Lower leg skin (tissue), 4 donors: ENCODE data around the gene KCNMA1. TPM values are rescaled to one million over a fixed set of nuclear protein-coding genes. Genes with fewer than 3 reads are reported as not detected.

Experiments used
- DNase-seq, 2 donors: peaks; one replicate each; pipeline ENCODE4 v3.0.0-alpha.2; 2019; ENCODE audit warnings: low spot score in 2 of 2
- H3K4me3 ChIP-seq: fragments of 200-600 bp; sonication (generic); 2 replicates; pipeline ENCODE4 v1.5.1; 2017; ENCODE audit warnings: mild to moderate bottlenecking, low read depth; ENCODE audit not compliant: poor library complexity, severe bottlenecking
- POLR2A ChIP-seq, 2 donors: fragments of 450-650 bp; IDR thresholded peaks; one replicate each; pipeline ENCODE4 v1.6.1; 2016 to 2017; ENCODE audit warnings: antibody characterized with exemption in 2 of 2, mild to moderate bottlenecking in 1 of 2, moderate library complexity in 1 of 2
- WGBS, 2 donors: methylation state at CpG; one replicate each; pipeline ENCODE4 v1.1.5; 2018; 5-methylcytosine and 5-hydroxymethylcytosine counted together
- intact Hi-C: fragments of 100-400 bp; cut with DNase I; formaldehyde crosslinking; loops from one replicate; pipeline ENCODE4 v1.15.0; 2023; ENCODE audit warnings: low total_unique reads
- total RNA-seq, 4 donors: library from RNA; depleted of rRNA; stranded (reverse); fragments of >200 nt; gene quantifications; one replicate each; pipeline ENCODE4 v1.1.0, GENCODE V29; 2016
- TF ChIP-seq, protein P1 (sequence below), 3 donors: fragments of 450-650 bp; IDR thresholded peaks; one replicate each; pipeline ENCODE4 v1.5.1; 2016; ENCODE audit warnings: antibody characterized with exemption in 3 of 3, mild to moderate bottlenecking in 3 of 3, moderate library complexity in 2 of 3

The KCNMA1 gene
- total RNA-seq, 4 donors from 2014 or later, result 4.1 to 9.9 (median 6.5) TPM

DNA sequence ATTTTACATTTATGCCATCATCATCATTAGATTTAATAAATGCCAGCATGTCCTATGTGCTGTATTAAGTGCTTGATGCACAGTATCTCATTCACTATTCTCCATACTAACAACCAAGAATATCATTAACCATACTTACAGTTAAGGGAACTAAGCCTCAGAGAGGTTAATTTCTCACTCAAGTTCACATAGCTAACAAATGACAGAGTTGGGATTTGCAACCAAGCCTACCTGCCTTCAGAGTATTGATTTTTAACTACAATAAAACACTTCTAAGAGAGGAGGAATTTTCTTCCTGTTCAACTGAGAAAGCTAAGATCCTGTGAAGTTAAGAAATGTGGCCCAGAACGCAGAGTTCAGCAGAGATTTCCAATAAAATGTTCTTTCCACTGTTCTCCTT is 403.0 kb downstream of the KCNMA1 start:
- 31 to 93% methylated on average over 1 of the region's 1 CpG for WGBS, 2 donors
- no peak for DNase-seq
- TF ChIP-seq, protein P1, sequence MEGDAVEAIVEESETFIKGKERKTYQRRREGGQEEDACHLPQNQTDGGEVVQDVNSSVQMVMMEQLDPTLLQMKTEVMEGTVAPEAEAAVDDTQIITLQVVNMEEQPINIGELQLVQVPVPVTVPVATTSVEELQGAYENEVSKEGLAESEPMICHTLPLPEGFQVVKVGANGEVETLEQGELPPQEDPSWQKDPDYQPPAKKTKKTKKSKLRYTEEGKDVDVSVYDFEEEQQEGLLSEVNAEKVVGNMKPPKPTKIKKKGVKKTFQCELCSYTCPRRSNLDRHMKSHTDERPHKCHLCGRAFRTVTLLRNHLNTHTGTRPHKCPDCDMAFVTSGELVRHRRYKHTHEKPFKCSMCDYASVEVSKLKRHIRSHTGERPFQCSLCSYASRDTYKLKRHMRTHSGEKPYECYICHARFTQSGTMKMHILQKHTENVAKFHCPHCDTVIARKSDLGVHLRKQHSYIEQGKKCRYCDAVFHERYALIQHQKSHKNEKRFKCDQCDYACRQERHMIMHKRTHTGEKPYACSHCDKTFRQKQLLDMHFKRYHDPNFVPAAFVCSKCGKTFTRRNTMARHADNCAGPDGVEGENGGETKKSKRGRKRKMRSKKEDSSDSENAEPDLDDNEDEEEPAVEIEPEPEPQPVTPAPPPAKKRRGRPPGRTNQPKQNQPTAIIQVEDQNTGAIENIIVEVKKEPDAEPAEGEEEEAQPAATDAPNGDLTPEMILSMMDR (IDR thresholded peaks at IDR 0.05), result no peak
- TF ChIP-seq POLR2A (IDR thresholded peaks at IDR 0.05), result no peak
- intact Hi-C loops, result no loop called here
- H3K4me3 ChIP-seq, result no peak overlapping the region

DNA sequence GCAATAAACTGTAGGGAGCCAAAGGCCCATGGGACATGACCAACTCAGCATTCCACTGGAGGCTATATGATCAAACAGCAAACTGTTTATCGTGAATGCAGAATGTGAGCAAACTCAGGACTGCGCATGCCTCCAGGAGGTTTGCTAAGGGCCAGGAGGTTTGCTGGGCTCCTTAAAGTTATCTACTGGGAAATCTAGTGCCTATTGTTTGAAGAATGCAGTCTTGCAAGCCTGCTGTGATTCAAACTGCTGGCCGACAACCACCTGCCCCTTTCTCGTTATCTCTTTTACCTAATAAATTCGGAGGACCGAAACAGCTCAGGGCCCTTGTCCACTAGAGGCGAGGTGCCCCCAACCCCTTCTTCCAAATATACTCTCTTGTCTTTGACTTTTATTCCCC is 404.1 kb downstream of the KCNMA1 start:
- no peak for TF ChIP-seq POLR2A (IDR thresholded peaks at IDR 0.05)
- TF ChIP-seq, protein P1 (IDR thresholded peaks at IDR 0.05), result no peak
- intact Hi-C loops, result no loop called here
- H3K4me3 ChIP-seq, result no peak overlapping the region
- WGBS, 2 donors, result 94 to 95% methylated on average over 7 of the region's 7 CpGs
- no peak for DNase-seq

DNA sequence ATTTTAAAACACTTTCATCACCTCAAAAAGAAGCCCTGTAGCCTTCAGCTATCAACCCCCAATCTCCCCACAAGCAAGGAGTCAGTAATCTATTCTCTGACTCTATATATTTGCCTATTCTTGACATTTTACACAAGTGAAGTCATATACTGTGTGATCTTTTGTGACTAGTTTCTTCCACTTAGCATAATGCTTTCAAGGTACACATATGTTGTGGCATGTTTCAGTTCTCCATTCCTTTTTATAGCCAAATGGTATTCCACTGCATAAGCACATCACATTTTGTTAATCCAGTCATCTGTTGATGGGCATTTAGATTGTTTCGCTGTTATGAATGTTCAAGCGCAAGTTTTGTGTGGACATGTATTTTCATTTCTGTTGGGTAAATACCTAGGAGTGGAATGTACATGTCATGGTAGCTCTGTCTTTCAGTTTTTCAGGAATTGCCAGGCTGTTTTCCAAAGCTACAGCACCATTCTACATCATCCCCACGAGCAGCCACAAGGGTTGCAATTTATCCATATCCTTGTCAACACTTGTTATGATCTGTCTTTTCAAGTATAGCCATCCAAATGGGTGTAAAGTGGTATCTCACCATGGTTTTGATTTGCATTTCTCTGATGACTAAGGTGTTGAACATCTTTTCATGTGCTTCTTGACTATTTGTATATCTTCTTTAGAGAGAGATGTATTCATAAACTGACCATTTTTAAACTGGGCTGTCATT is 405.6 kb downstream of the KCNMA1 start:
- H3K4me3 ChIP-seq, result no peak overlapping the region
- TF ChIP-seq, protein P1 (IDR thresholded peaks at IDR 0.05), result no peak
- no peak for TF ChIP-seq POLR2A (IDR thresholded peaks at IDR 0.05)
- intact Hi-C loops, result no loop called here
- DNase-seq, result no peak
- 87 to 94% methylated on average over 2 to 3 of the region's 3 CpGs for WGBS, 2 donors

DNA sequence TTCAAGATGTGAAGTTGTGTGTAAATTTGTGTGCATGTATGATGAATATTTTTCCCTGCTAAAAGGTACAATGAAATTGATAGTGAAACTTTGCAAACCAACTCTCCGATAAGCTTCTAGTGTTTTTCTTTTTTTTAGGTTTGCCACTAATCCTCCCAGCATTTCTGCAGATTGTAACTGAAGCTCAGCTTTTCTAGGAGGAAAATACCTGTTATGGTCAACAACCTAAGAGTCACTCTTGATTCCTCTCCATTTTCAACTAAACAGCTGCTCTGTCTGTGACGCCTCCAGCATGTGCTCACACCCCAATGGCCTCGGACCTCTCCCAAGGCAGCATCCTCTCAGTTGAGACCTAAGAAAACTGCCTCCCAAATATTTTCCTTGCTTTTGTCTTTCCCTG is 406.2 kb downstream of the KCNMA1 start:
- TF ChIP-seq, protein P1 (IDR thresholded peaks at IDR 0.05), result no peak
- no peak for TF ChIP-seq POLR2A (IDR thresholded peaks at IDR 0.05)
- H3K4me3 ChIP-seq, result no peak overlapping the region
- DNase-seq, result no peak
- intact Hi-C loops, result no loop called here
- 89 to 95% methylated on average over 3 of the region's 3 CpGs for WGBS, 2 donors

DNA sequence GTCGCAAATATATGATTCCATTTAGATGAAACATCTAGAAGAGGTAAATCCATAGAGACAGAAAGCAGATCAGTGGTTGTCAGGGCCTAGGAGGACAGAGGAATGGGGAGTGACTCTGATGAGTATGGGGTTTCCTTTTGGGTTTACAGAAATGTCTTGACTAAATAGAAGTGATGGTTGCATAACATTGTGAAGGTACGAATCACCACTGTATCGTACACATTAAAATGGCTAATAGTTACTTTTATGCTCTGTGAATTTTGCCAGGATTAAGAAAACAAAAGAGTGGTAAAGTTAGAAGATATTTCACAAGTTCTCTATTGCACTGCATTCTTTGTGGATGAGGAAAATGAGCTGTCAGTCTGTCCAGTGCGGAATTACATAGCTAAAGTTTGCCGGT is 407.4 kb downstream of the KCNMA1 start:
- TF ChIP-seq POLR2A (IDR thresholded peaks at IDR 0.05), result no peak
- TF ChIP-seq, protein P1 (IDR thresholded peaks at IDR 0.05), result no peak
- no peak for DNase-seq
- H3K4me3 ChIP-seq, result no peak overlapping the region
- intact Hi-C loops, result no loop called here
- 93 to 94% methylated on average over 5 of the region's 5 CpGs for WGBS, 2 donors

DNA sequence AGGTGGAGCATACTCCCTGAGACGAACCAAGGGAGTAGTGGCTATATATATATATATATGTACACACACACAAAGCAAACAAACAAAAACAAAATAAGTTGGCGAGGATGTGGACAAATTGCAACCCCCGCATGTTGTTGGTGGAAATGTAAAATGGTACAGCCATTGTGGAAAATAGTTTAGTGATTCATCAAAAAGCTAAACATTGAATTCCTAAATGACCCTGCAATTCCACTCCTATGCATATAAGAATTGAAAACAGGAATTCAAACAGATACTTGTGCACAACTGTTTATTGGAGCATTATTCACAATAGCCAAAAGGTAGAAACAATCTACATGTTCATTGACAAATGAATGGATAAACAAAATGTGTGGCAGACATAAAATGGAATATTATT is 407.9 kb downstream of the KCNMA1 start:
- WGBS, 2 donors, result 90 to 95% methylated on average over 3 of the region's 3 CpGs

More for the DNA sequence above, 407.9 kb downstream of the KCNMA1 start:
- no peak for TF ChIP-seq POLR2A (IDR thresholded peaks at IDR 0.05)
- TF ChIP-seq, protein P1 (IDR thresholded peaks at IDR 0.05), result no peak
- no peak for DNase-seq
- intact Hi-C loops, result no loop called here
- no peak overlapping the region for H3K4me3 ChIP-seq
